SU-DHL-6 (cell line): Measurements from ENCODE around the gene F2R.

Experiments
- EZH2phosphoT487 ChIP-seq: fragments of 200-600 bp; sonication (generic), shearing (Covaris generic); conservative IDR thresholded peaks from 2 replicates; pipeline ENCODE4 v1.6.1; 2018; ENCODE audit warnings: mild to moderate bottlenecking, antibody characterized with exemption, low read length, moderate library complexity, mixed read lengths
- TF ChIP-seq, protein P1 (sequence below): fragments of 200-600 bp; sonication (generic); IDR thresholded peaks from one replicate; pipeline ENCODE4 v1.5.1; 2017; ENCODE audit warnings: antibody characterized with exemption, mild to moderate bottlenecking, low read length, moderate library complexity; ENCODE audit not compliant: insufficient read depth, poor library complexity, severe bottlenecking

- TF ChIP-seq, protein P1, sequence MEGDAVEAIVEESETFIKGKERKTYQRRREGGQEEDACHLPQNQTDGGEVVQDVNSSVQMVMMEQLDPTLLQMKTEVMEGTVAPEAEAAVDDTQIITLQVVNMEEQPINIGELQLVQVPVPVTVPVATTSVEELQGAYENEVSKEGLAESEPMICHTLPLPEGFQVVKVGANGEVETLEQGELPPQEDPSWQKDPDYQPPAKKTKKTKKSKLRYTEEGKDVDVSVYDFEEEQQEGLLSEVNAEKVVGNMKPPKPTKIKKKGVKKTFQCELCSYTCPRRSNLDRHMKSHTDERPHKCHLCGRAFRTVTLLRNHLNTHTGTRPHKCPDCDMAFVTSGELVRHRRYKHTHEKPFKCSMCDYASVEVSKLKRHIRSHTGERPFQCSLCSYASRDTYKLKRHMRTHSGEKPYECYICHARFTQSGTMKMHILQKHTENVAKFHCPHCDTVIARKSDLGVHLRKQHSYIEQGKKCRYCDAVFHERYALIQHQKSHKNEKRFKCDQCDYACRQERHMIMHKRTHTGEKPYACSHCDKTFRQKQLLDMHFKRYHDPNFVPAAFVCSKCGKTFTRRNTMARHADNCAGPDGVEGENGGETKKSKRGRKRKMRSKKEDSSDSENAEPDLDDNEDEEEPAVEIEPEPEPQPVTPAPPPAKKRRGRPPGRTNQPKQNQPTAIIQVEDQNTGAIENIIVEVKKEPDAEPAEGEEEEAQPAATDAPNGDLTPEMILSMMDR: no peak
- no peak for TF ChIP-seq EZH2phosphoT487
These were observed 49.3 kb downstream of the F2R start for GRCh38 chr5:76765249-76765648.
